A549 (cell line): Measurements from ENCODE around the gene SSU72. TPM values are rescaled to one million over a fixed set of nuclear protein-coding genes. Genes with fewer than 3 reads are reported as not detected.

Experiments used
- ATAC-seq, 2 experiments: fragments of 200-7000 bp in 1 of 2; fragments of >200 bp in 1 of 2; cut with Nextera tagmentation in 1 of 2; cut with Tn5 transposase in 1 of 2; 3 replicates each; pipeline versions ENCODE4 v1.8.0 to v1.9.1; 2018 to 2020; ENCODE audit warnings: mild to moderate bottlenecking in 1 of 2, moderate library complexity in 1 of 2
- CTCF ChIA-PET: fragments of 300-600 bp; sonication (Branson Sonifier 250); formaldehyde crosslinking; extraction: SDS; loops from one replicate; lab custom pipeline; 2021; ENCODE audit warnings: antibody characterized with exemption, inconsistent platforms; lab: Yijun Ruan, JAX
- POLR2A ChIA-PET: fragments of 350-600 bp; formaldehyde crosslinking; extraction: SDS; loops from one replicate; lab custom pipeline; 2021; ENCODE audit warnings: antibody characterized with exemption, inconsistent platforms; lab: Yijun Ruan, JAX
- DNase-seq, 2 experiments: peaks; one replicate each; pipeline versions ENCODE4 v3.0.0 to v3.0.0-alpha.2; 2011 to 2016; ENCODE audit warnings: low read depth in 1 of 2, low spot score in 1 of 2
- FAIRE-seq: peaks from 2 replicates; lab custom pipeline; 2011; peaks lifted over from hg19 to GRCh38; lab: Jason Lieb, UNC
- H3K27ac ChIP-seq, 2 experiments: fragments of >200 bp; sonication (Bioruptor Twin); formaldehyde crosslinking; 3 replicates each; pipeline ENCODE4 v1.5.1; 2016 to 2017
- H3K4me1 ChIP-seq: fragments of >200 bp; sonication (Bioruptor Twin); formaldehyde crosslinking; 3 replicates; pipeline ENCODE4 v1.6.1; 2016
- H3K4me2 ChIP-seq: fragments of >200 bp; sonication (Bioruptor Twin); formaldehyde crosslinking; 3 replicates; pipeline ENCODE4 v1.6.1; 2016
- H3K4me3 ChIP-seq: fragments of >200 bp; sonication (Bioruptor Twin); formaldehyde crosslinking; 3 replicates; pipeline ENCODE4 v1.5.1; 2016
- H3K9me3 ChIP-seq: fragments of >200 bp; sonication (Bioruptor Twin); formaldehyde crosslinking; 3 replicates; pipeline ENCODE4 v1.6.1; 2016
- BCL3 ChIP-seq: fragments of >200 bp; sonication (Bioruptor Twin); formaldehyde crosslinking; IDR thresholded peaks from 3 replicates; pipeline ENCODE4 v1.6.1; 2016
- BHLHE40 ChIP-seq: IDR thresholded peaks from 2 replicates; pipeline ENCODE4 v1.6.1; 2012; ENCODE audit warnings: low read depth, low read length, inconsistent platforms
- CEBPB ChIP-seq, 2 experiments: fragments of >200 bp in 1 of 2; sonication (Bioruptor Twin) in 1 of 2; formaldehyde crosslinking in 1 of 2; IDR thresholded peaks; 2 replicates each; pipeline ENCODE4 v1.6.1; 2012 to 2016
- CHD2 ChIP-seq: fragments of 150-350 bp; IDR thresholded peaks from 2 replicates; pipeline ENCODE4 v1.6.1; 2014; ENCODE audit warnings: low read length; ENCODE audit not compliant: partially characterized antibody
- CHD4 ChIP-seq: fragments of 200-600 bp; sonication (generic); IDR thresholded peaks from 2 replicates; pipeline ENCODE4 v1.6.1; 2016; ENCODE audit warnings: antibody characterized with exemption, mild to moderate bottlenecking, borderline replicate concordance
- EHF ChIP-seq: fragments of 250-450 bp; sonication (Bioruptor Pico); IDR thresholded peaks from 2 replicates; pipeline ENCODE4 v1.5.0; 2020; ENCODE audit warnings: mild to moderate bottlenecking
- FOXS1 ChIP-seq: fragments of 250-450 bp; sonication (Bioruptor Pico); IDR thresholded peaks from 2 replicates; pipeline ENCODE4 v1.5.0; 2020; ENCODE audit warnings: mild to moderate bottlenecking, moderate library complexity
- HDAC2 ChIP-seq: fragments of 200-600 bp; sonication (generic); IDR thresholded peaks from 2 replicates; pipeline ENCODE4 v1.6.1; 2016
- HEYL ChIP-seq: fragments of 250-450 bp; sonication (Bioruptor Pico); IDR thresholded peaks from 2 replicates; pipeline ENCODE4 v1.8.0; 2021; ENCODE audit warnings: mild to moderate bottlenecking, moderate library complexity
- JUNB ChIP-seq: fragments of >200 bp; sonication (Bioruptor Twin); formaldehyde crosslinking; IDR thresholded peaks from 2 replicates; pipeline ENCODE4 v1.6.1; 2016
- MAX ChIP-seq: IDR thresholded peaks from 2 replicates; pipeline ENCODE4 v1.6.1; 2012
- NPAS2 ChIP-seq: fragments of 250-450 bp; sonication (Bioruptor Pico); IDR thresholded peaks from 2 replicates; pipeline ENCODE4 v1.8.0; 2022; ENCODE audit warnings: mild to moderate bottlenecking, moderate library complexity, borderline replicate concordance
- PBX3 ChIP-seq: IDR thresholded peaks from 2 replicates; pipeline ENCODE4 v1.6.1; 2012
- PHF8 ChIP-seq: fragments of 200-600 bp; sonication (generic); IDR thresholded peaks from 2 replicates; pipeline ENCODE4 v1.6.1; 2016; ENCODE audit warnings: low read depth, mild to moderate bottlenecking, antibody characterized with exemption, moderate library complexity, borderline replicate concordance
- RARB ChIP-seq: fragments of 250-450 bp; sonication (Bioruptor Pico); IDR thresholded peaks from 2 replicates; pipeline ENCODE4 v1.8.0; 2021; ENCODE audit warnings: mild to moderate bottlenecking, moderate library complexity
- RCOR1 ChIP-seq: fragments of 150-350 bp; IDR thresholded peaks from 2 replicates; pipeline ENCODE4 v1.6.1; 2014; ENCODE audit warnings: antibody characterized with exemption, low read length, low read depth
- RFX5 ChIP-seq: fragments of 450-650 bp; IDR thresholded peaks from 2 replicates; pipeline ENCODE4 v1.7.1; 2014; ENCODE audit warnings: antibody characterized with exemption, mild to moderate bottlenecking, moderate library complexity
- RNF2 ChIP-seq: fragments of 200-600 bp; sonication (generic); IDR thresholded peaks from 2 replicates; pipeline ENCODE4 v1.6.1; 2016; ENCODE audit warnings: low read depth, mild to moderate bottlenecking, antibody characterized with exemption, moderate library complexity, borderline replicate concordance
- TFCP2L1 ChIP-seq: fragments of 250-450 bp; sonication (Bioruptor Pico); IDR thresholded peaks from 2 replicates; pipeline ENCODE4 v1.5.0; 2021; ENCODE audit warnings: mild to moderate bottlenecking
- ZC3H11A ChIP-seq: fragments of 450-650 bp; IDR thresholded peaks from 2 replicates; pipeline ENCODE4 v1.6.1; 2014; ENCODE audit warnings: antibody characterized with exemption, mild to moderate bottlenecking
- WGBS: methylation state at CpG from one replicate; pipeline ENCODE4 v1.1.6; 2017; ENCODE audit errors: missing lambda C conversion rate; 5-methylcytosine and 5-hydroxymethylcytosine counted together
- polyA plus RNA-seq, 4 experiments: library from polyadenylated mRNA; depleted of rRNA in 3 of 4; stranded (reverse); fragments of >200 nt; fragmentation: RNase III in 1 of 4; extraction: RNeasy Plus Mini Kit Qiagen cat#74134 plus additional on column Dnase treatment in 1 of 4; gene quantifications; 2 replicates in 3 of 4; 3 replicates in 1 of 4; pipeline ENCODE4 v1.2.3, GENCODE V29; 2011 to 2017
- TF ChIP-seq, protein P1 (sequence below): fragments of 250-450 bp; sonication (Bioruptor Pico); IDR thresholded peaks from 2 replicates; pipeline ENCODE4 v1.5.0; 2021; ENCODE audit warnings: mild to moderate bottlenecking, moderate library complexity, borderline replicate concordance
- TF ChIP-seq, protein P2 (sequence below): fragments of >200 bp; sonication (Bioruptor Twin); formaldehyde crosslinking; IDR thresholded peaks from 2 replicates; pipeline ENCODE4 v1.6.1; 2016

Gene SSU72
- polyA plus RNA-seq, 2 of the 4 experiments (the other 2 are of a cell fraction), result 75.3 to 101 TPM

- H3K4me1 ChIP-seq, result peaks cover 17% of the 10 kb centered on the region
- CTCF ChIA-PET, result no interaction called here
- no peaks in the 10 kb centered on the region for H3K9me3 ChIP-seq
- TF ChIP-seq CHD4 (no peak), RARB (CRISPR knock-in tag) (no peak), JUNB (no peak), FOXS1 (CRISPR knock-in tag) (no peak), CEBPB (IDR thresholded peaks at IDR 0.05) (no peak), TFCP2L1 (CRISPR knock-in tag) (no peak), BCL3 (no peak), CHD2 (no peak), ZC3H11A (no peak), RNF2 (no peak), RFX5 (no peak), MAX (no peak), NPAS2 (CRISPR knock-in tag) (no peak), BHLHE40 (no peak), HDAC2 (no peak), RCOR1 (no peak), PBX3 (no peak)
- TF ChIP-seq, protein P1, sequence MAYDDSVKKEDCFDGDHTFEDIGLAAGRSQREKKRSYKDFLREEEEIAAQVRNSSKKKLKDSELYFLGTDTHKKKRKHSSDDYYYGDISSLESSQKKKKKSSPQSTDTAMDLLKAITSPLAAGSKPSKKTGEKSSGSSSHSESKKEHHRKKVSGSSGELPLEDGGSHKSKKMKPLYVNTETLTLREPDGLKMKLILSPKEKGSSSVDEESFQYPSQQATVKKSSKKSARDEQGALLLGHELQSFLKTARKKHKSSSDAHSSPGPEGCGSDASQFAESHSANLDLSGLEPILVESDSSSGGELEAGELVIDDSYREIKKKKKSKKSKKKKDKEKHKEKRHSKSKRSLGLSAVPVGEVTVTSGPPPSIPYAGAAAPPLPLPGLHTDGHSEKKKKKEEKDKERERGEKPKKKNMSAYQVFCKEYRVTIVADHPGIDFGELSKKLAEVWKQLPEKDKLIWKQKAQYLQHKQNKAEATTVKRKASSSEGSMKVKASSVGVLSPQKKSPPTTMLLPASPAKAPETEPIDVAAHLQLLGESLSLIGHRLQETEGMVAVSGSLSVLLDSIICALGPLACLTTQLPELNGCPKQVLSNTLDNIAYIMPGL (CRISPR knock-in tag), result no peak
- TF ChIP-seq, protein P2, sequence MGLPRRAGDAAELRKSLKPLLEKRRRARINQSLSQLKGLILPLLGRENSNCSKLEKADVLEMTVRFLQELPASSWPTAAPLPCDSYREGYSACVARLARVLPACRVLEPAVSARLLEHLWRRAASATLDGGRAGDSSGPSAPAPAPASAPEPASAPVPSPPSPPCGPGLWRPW, result no peak
- no peak overlapping the region for H3K27ac ChIP-seq
- FAIRE-seq (no peak), ATAC-seq (no peak), DNase-seq (no peak)
- 100% methylated on average over 2 of the region's 9 CpGs for WGBS
- no peak overlapping the region for H3K4me2 ChIP-seq
- no peak overlapping the region for H3K4me3 ChIP-seq
- POLR2A ChIA-PET, result no interaction called here
These were observed 43.9 kb upstream of the SSU72 start for GRCh38 chr1:1618396-1619068.

GRCh38 chr1:1617925-1618324 is 43.3 kb upstream of the SSU72 start:
- ATAC-seq, result no peak
- CTCF ChIA-PET, result no interaction called here
- no peak overlapping the region for H3K27ac ChIP-seq
- DNase-seq, result no peak
- 92% methylated on average over 5 of the region's 6 CpGs for WGBS
- H3K4me1 ChIP-seq, result peaks cover 17% of the 10 kb centered on the region
- H3K4me2 ChIP-seq, result no peak overlapping the region
- no peak overlapping the region for H3K4me3 ChIP-seq
- POLR2A ChIA-PET, result no interaction called here
- no peak for FAIRE-seq
- no peak for TF ChIP-seq HEYL (CRISPR knock-in tag)
- no peak for TF ChIP-seq PHF8
- no peak for TF ChIP-seq PBX3
- no peak for TF ChIP-seq EHF (CRISPR knock-in tag)
- H3K9me3 ChIP-seq, result no peaks in the 10 kb centered on the region
